ENCODE results near the gene KLHL22. TPM values are rescaled to one million over a fixed set of nuclear protein-coding genes. Genes with fewer than 3 reads are reported as not detected.

KLHL22 gene
- total and polyA plus RNA-seq, 2 donors (not counting 3 experiments of a cell fraction or from before 2014, with no cell fraction given), result 24.2 to 33.6 TPM

- dilution Hi-C loops (cut with MboI; ENCODE audit: extremely low pct_ligation_motif_present, low sequenced_read_pairs), result no loop called here
- CTCF ChIA-PET, result no interaction called here
These were observed 47.1 kb upstream of the KLHL22 start for GRCh38 chr22:20542736-20543135.

GRCh38 chr22:20542055-20542454, 46.5 kb upstream of the KLHL22 start:
- no peaks in the 10 kb centered on the region for H3K4me1 ChIP-seq (ENCODE audit: control insufficient read depth, extremely low read depth, insufficient read depth, low read length)
- H3K4me3 ChIP-seq (replicated peaks in 1 of 3; ENCODE audit: insufficient read depth in 1 of 3, low read depth in 1 of 3, low read length in 3 of 3), result no peak overlapping the region
- H4K20me1 ChIP-seq (replicated peaks; ENCODE audit: control insufficient read depth, extremely low read depth, insufficient read depth, low read length), result peaks cover 17% of the 10 kb centered on the region
- TF ChIP-seq MYC (IDR thresholded peaks at IDR 0.05; ENCODE audit: low read depth, low read length) (no peak), MAX (IDR thresholded peaks at IDR 0.05; ENCODE audit: insufficient read depth, insufficient read length) (no peak), EZH2 (IDR thresholded peaks at IDR 0.05; ENCODE audit: borderline replicate concordance, low read depth, low read length, severe bottlenecking) (no peak), FOS (IDR thresholded peaks at IDR 0.05; ENCODE audit: borderline replicate concordance, insufficient read depth, low read length) (no peak), JUN (IDR thresholded peaks at IDR 0.05; ENCODE audit: borderline replicate concordance, insufficient read depth, insufficient read length, low read depth) (no peak), GATA2 (IDR thresholded peaks at IDR 0.05; ENCODE audit: insufficient read depth, insufficient read length, low read depth, low read length) (no peak), POLR2AphosphoS5 (IDR thresholded peaks at IDR 0.05; ENCODE audit: insufficient read depth, low read depth, low read length) (no peak), POLR2A (IDR thresholded peaks at IDR 0.05; ENCODE audit: low read depth, low read length) (no peak)
- TF ChIP-seq, protein P1, sequence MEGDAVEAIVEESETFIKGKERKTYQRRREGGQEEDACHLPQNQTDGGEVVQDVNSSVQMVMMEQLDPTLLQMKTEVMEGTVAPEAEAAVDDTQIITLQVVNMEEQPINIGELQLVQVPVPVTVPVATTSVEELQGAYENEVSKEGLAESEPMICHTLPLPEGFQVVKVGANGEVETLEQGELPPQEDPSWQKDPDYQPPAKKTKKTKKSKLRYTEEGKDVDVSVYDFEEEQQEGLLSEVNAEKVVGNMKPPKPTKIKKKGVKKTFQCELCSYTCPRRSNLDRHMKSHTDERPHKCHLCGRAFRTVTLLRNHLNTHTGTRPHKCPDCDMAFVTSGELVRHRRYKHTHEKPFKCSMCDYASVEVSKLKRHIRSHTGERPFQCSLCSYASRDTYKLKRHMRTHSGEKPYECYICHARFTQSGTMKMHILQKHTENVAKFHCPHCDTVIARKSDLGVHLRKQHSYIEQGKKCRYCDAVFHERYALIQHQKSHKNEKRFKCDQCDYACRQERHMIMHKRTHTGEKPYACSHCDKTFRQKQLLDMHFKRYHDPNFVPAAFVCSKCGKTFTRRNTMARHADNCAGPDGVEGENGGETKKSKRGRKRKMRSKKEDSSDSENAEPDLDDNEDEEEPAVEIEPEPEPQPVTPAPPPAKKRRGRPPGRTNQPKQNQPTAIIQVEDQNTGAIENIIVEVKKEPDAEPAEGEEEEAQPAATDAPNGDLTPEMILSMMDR (IDR thresholded peaks at IDR 0.05; ENCODE audit: extremely low read depth in 1 of 2, insufficient read depth in 1 of 2, low read depth in 1 of 2, low read length in 2 of 2), result no peak
- H3K9me1 ChIP-seq (replicated peaks; ENCODE audit: control insufficient read depth, extremely low read depth, insufficient read depth, low read length), result no peaks in the 10 kb centered on the region
- peaks cover 81% of the 10 kb centered on the region for H3K79me2 ChIP-seq (ENCODE audit: control insufficient read depth, insufficient read depth, low read length)
- H3K9ac ChIP-seq (replicated peaks; ENCODE audit: extremely low read depth, insufficient read depth, low read length), result no peak overlapping the region
- FAIRE-seq (no peak), DNase-seq (ENCODE audit: low read depth, low spot score) (no peak)
- intact Hi-C loops (cut with micrococcal nuclease), result no loop called here
- H3K27ac ChIP-seq (ENCODE audit: insufficient read depth, low read depth, low read length), result no peak overlapping the region
- H3K36me3 ChIP-seq (ENCODE audit: control insufficient read depth in 2 of 2, extremely low read depth in 1 of 2, insufficient read depth in 2 of 2, low read length in 2 of 2), result peaks cover 10 to 15% of the 10 kb centered on the region in 2 experiments
- no TSS peak for BruUV-seq (replicated peaks)
- dilution Hi-C loops (cut with MboI; ENCODE audit: extremely low pct_ligation_motif_present, low sequenced_read_pairs), result no loop called here
- CTCF ChIA-PET, result interaction anchor here (0.8 kb wide), 1 partner anchor 10 kb away, joined by 3 read pairs; no protein-coding TSS in a partner anchor
- H3K4me2 ChIP-seq (ENCODE audit: insufficient read depth, low read length), result no peak overlapping the region
- no peak overlapping the region for H2AFZ ChIP-seq (ENCODE audit: low read depth, low read length)
- no peaks in the 10 kb centered on the region for H3K27me3 ChIP-seq (ENCODE audit: control insufficient read depth in 2 of 2, insufficient read depth in 2 of 2, low read length in 2 of 2)
- H3K9me3 ChIP-seq (replicated peaks; ENCODE audit: control insufficient read depth, insufficient read depth, low read length), result no peaks in the 10 kb centered on the region
- POLR2A ChIA-PET, result no interaction called here

More at GRCh38 chr22:20542736-20543135, 47.1 kb upstream of the KLHL22 start:
- H3K4me2 ChIP-seq (ENCODE audit: insufficient read depth, low read length), result no peak overlapping the region
- H3K9me3 ChIP-seq (replicated peaks; ENCODE audit: control insufficient read depth, insufficient read depth, low read length), result no peaks in the 10 kb centered on the region
- H3K4me3 ChIP-seq (replicated peaks in 1 of 3; ENCODE audit: insufficient read depth in 1 of 3, low read depth in 1 of 3, low read length in 3 of 3), result no peak overlapping the region
- no peaks in the 10 kb centered on the region for H3K4me1 ChIP-seq (ENCODE audit: control insufficient read depth, extremely low read depth, insufficient read depth, low read length)
- no peak for DNase-seq (ENCODE audit: low read depth, low spot score)
- BruUV-seq (replicated peaks), result no TSS peak
- peaks cover 17% of the 10 kb centered on the region for H4K20me1 ChIP-seq (replicated peaks; ENCODE audit: control insufficient read depth, extremely low read depth, insufficient read depth, low read length)
- H3K36me3 ChIP-seq (ENCODE audit: control insufficient read depth in 2 of 2, extremely low read depth in 1 of 2, insufficient read depth in 2 of 2, low read length in 2 of 2), result peaks cover 3 to 9% of the 10 kb centered on the region in 2 experiments
- H3K27me3 ChIP-seq (ENCODE audit: control insufficient read depth in 2 of 2, insufficient read depth in 2 of 2, low read length in 2 of 2), result no peaks in the 10 kb centered on the region
- H3K79me2 ChIP-seq (ENCODE audit: control insufficient read depth, insufficient read depth, low read length), result peaks cover 81% of the 10 kb centered on the region
- no peak overlapping the region for H3K27ac ChIP-seq (ENCODE audit: insufficient read depth, low read depth, low read length)
- H3K9ac ChIP-seq (replicated peaks; ENCODE audit: extremely low read depth, insufficient read depth, low read length), result no peak overlapping the region
- intact Hi-C loops (cut with micrococcal nuclease), result no loop called here
- TF ChIP-seq EZH2 (IDR thresholded peaks at IDR 0.05; ENCODE audit: borderline replicate concordance, low read depth, low read length, severe bottlenecking) (no peak), MAX (IDR thresholded peaks at IDR 0.05; ENCODE audit: insufficient read depth, insufficient read length) (no peak), JUN (IDR thresholded peaks at IDR 0.05; ENCODE audit: borderline replicate concordance, insufficient read depth, insufficient read length, low read depth) (no peak), MYC (IDR thresholded peaks at IDR 0.05; ENCODE audit: low read depth, low read length) (no peak), FOS (IDR thresholded peaks at IDR 0.05; ENCODE audit: borderline replicate concordance, insufficient read depth, low read length) (no peak), POLR2AphosphoS5 (IDR thresholded peaks at IDR 0.05; ENCODE audit: insufficient read depth, low read depth, low read length) (no peak)
- POLR2A ChIA-PET, result no interaction called here
- FAIRE-seq, result no peak
- no peaks in the 10 kb centered on the region for H3K9me1 ChIP-seq (replicated peaks; ENCODE audit: control insufficient read depth, extremely low read depth, insufficient read depth, low read length)
- H2AFZ ChIP-seq (ENCODE audit: low read depth, low read length), result no peak overlapping the region

Measured in endothelial cell of umbilical vein (primary cell).